Upper lobe of left lung (tissue), 6 donors: Measurements from ENCODE around the gene PRDM4. TPM values are rescaled to one million over a fixed set of nuclear protein-coding genes. Genes with fewer than 3 reads are reported as not detected.

ENCODE experiments used
- ATAC-seq, 2 donors: fragments of 200-7000 bp; cut with Tn5 transposase; one replicate each; pipeline ENCODE4 v1.9.1; 2022; ENCODE audit warnings: mild to moderate bottlenecking in 2 of 2, moderate library complexity in 2 of 2; ENCODE audit not compliant: low FRiP score in 2 of 2
- DNase-seq, 2 donors: peaks; one replicate each; pipeline ENCODE4 v3.0.0-alpha.2; 2019 to 2020
- H3K27ac ChIP-seq, 4 donors: fragments of 200-600 bp; sonication (generic); one replicate each; pipeline ENCODE4 v1.5.1; 2016 to 2019
- H3K27me3 ChIP-seq, 4 donors: fragments of 200-600 bp; sonication (generic); one replicate each; pipeline ENCODE4 v1.5.1; 2017 to 2019
- H3K36me3 ChIP-seq, 4 donors: fragments of 200-600 bp; sonication (generic); one replicate each; pipeline ENCODE4 v1.5.1; 2016 to 2019
- H3K4me1 ChIP-seq, 4 donors: fragments of 200-600 bp; sonication (generic); one replicate each; pipeline ENCODE4 v1.5.1; 2018 to 2019
- H3K4me3 ChIP-seq, 4 donors: fragments of 200-600 bp; sonication (generic); one replicate each; pipeline ENCODE4 v1.5.1; 2017 to 2019; ENCODE audit warnings: mild to moderate bottlenecking in 2 of 4, moderate library complexity in 1 of 4
- H3K9me3 ChIP-seq, 4 donors: fragments of 200-600 bp; sonication (generic); one replicate each; pipeline ENCODE4 v1.5.1; 2018 to 2019
- EP300 ChIP-seq, 4 donors: sonication (generic); formaldehyde crosslinking; IDR thresholded peaks; one replicate each; pipeline ENCODE4 v1.5.1; 2017; ENCODE audit warnings: antibody characterized with exemption in 4 of 4, control low read depth in 2 of 4
- POLR2A ChIP-seq, 4 donors: fragments of 450-650 bp; IDR thresholded peaks; one replicate each; pipeline ENCODE4 v1.5.1; 2016 to 2017; ENCODE audit warnings: antibody characterized with exemption in 4 of 4, mild to moderate bottlenecking in 2 of 4
- POLR2AphosphoS5 ChIP-seq, 2 donors: sonication (generic); formaldehyde crosslinking; IDR thresholded peaks; one replicate each; pipeline ENCODE4 v1.5.1; 2017; ENCODE audit warnings: antibody characterized with exemption in 2 of 2
- WGBS, 2 donors: methylation state at CpG; one replicate each; pipeline ENCODE4 v1.1.5; 2017 to 2018; 5-methylcytosine and 5-hydroxymethylcytosine counted together
- total RNA-seq, 6 donors: library from RNA; depleted of rRNA in 4 of 6; stranded (reverse); fragments of >200 nt in 4 of 6; gene quantifications; one replicate each; pipeline versions ENCODE4 v1.1.0 to v1.2.1, GENCODE V29; 2016 to 2021
- TF ChIP-seq, protein P1 (sequence below), 6 experiments: fragments of 450-650 bp in 4 of 6; fragments of 200-600 bp in 2 of 6; sonication (generic) in 2 of 6; IDR thresholded peaks; one replicate each; pipeline ENCODE4 v1.5.1; 2016 to 2019; ENCODE audit warnings: antibody characterized with exemption in 6 of 6
- donor health status: DM: no; HTN: no; CAD: no; lungs with moderate emphysema.
- donor health status: DM: no; HTN: yes; CAD: no; lungs with severe emphysema.

The PRDM4 gene
- total RNA-seq, 6 donors from 2014 or later: 23.5 to 40.2 (median 31.1) TPM

- peak in 1 of 2 donors; percentile 86 for ATAC-seq
- H3K27me3 ChIP-seq: no peaks in the 10 kb centered on the region
- H3K9me3 ChIP-seq: no peaks in the 10 kb centered on the region
- WGBS, 2 donors: 96 to 100% methylated on average over 1 of the region's 1 CpG
- no peak overlapping the region for H3K27ac ChIP-seq
- H3K4me3 ChIP-seq: no peak overlapping the region
- peaks cover 0 to 16% (median 4%) of the 10 kb centered on the region in 4 donors for H3K4me1 ChIP-seq
- DNase-seq: no peak
- no peak for TF ChIP-seq POLR2AphosphoS5 (IDR thresholded peaks at IDR 0.05)
- TF ChIP-seq, protein P1, sequence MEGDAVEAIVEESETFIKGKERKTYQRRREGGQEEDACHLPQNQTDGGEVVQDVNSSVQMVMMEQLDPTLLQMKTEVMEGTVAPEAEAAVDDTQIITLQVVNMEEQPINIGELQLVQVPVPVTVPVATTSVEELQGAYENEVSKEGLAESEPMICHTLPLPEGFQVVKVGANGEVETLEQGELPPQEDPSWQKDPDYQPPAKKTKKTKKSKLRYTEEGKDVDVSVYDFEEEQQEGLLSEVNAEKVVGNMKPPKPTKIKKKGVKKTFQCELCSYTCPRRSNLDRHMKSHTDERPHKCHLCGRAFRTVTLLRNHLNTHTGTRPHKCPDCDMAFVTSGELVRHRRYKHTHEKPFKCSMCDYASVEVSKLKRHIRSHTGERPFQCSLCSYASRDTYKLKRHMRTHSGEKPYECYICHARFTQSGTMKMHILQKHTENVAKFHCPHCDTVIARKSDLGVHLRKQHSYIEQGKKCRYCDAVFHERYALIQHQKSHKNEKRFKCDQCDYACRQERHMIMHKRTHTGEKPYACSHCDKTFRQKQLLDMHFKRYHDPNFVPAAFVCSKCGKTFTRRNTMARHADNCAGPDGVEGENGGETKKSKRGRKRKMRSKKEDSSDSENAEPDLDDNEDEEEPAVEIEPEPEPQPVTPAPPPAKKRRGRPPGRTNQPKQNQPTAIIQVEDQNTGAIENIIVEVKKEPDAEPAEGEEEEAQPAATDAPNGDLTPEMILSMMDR (IDR thresholded peaks at IDR 0.05): no peak
- TF ChIP-seq POLR2A (IDR thresholded peaks at IDR 0.05): no peak
- no peak for TF ChIP-seq EP300 (IDR thresholded peaks at IDR 0.05)
- peaks cover 32 to 97% (median 61%) of the 10 kb centered on the region in 4 donors for H3K36me3 ChIP-seq
Observed at GRCh38 chr12:107749083-107749482, 11.9 kb downstream of the PRDM4 start.

DNA sequence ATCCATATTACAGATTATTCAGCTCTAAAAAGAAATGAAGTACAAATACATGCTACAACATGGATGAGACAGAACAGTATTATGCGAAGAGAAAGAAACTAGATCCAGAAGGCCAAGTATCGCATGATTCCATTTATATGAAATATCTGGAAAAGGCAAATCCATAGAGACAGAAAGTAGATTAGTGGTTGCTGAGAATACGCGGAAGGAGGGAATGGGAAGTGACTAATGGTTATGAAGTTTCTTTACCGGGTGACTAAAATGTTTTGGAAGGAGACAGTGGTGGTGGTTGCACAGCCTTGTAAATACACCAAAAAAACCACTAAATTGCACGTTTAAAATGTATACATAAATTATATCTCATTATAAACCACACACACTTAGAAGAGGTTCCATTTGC lies 12.5 kb downstream of the PRDM4 start:
- Histone ChIP-seq H3K27ac (no peak overlapping the region), H3K4me1 (peaks cover 0 to 16% (median 4%) of the 10 kb centered on the region in 4 donors), H3K4me3 (no peak overlapping the region), H3K36me3 (peaks cover 33 to 97% (median 64%) of the 10 kb centered on the region in 4 donors), H3K27me3 (no peaks in the 10 kb centered on the region), H3K9me3 (no peaks in the 10 kb centered on the region)
- DNase-seq (no peak), ATAC-seq (peak in 1 of 2 donors; percentile 87)
- TF ChIP-seq POLR2AphosphoS5 (IDR thresholded peaks at IDR 0.05): no peak
- no peak for TF ChIP-seq EP300 (IDR thresholded peaks at IDR 0.05)
- no peak for TF ChIP-seq POLR2A (IDR thresholded peaks at IDR 0.05)
- TF ChIP-seq, protein P1 (IDR thresholded peaks at IDR 0.05): no peak
- 84 to 86% methylated on average over 6 of the region's 6 CpGs for WGBS, 2 donors

- no peak for DNase-seq
- Histone ChIP-seq H3K27ac (no peak overlapping the region), H3K36me3 (peaks cover 33 to 93% (median 74%) of the 10 kb centered on the region in 4 donors), H3K4me3 (no peak overlapping the region), H3K4me1 (no peaks in the 10 kb centered on the region), H3K9me3 (no peaks in the 10 kb centered on the region), H3K27me3 (no peaks in the 10 kb centered on the region)
- 81 to 82% methylated on average over 4 of the region's 4 CpGs for WGBS, 2 donors
- no peak for ATAC-seq
- no peak for TF ChIP-seq POLR2A (IDR thresholded peaks at IDR 0.05)
- no peak for TF ChIP-seq EP300 (IDR thresholded peaks at IDR 0.05)
- TF ChIP-seq, protein P1 (IDR thresholded peaks at IDR 0.05): no peak
- no peak for TF ChIP-seq POLR2AphosphoS5 (IDR thresholded peaks at IDR 0.05)
Observed at GRCh38 chr12:107736914-107737313, 24.0 kb downstream of the PRDM4 start.

DNA sequence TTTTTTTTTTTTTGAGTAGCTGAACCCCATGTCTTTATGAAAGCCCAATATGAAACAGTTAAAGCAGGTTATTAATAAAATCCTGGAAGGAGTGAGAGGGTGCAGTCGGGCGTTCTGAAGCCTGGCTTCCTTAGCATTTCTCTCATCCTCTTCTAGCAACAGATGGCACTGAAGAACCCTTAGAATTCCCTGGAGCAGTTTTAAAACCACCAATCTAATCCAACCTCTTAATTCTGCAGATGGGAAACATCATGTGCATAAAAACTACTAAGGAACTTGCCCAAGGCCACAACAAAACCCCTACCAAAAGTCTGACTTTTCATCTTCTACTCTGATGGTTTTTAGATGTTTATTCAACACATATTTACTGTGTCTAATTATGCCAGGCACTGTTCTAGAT lies 25.2 kb downstream of the PRDM4 start:
- no peak for ATAC-seq
- no peaks in the 10 kb centered on the region for H3K4me1 ChIP-seq
- peaks cover 24 to 82% (median 63%) of the 10 kb centered on the region in 4 donors for H3K36me3 ChIP-seq
- no peak for DNase-seq
- TF ChIP-seq EP300 (IDR thresholded peaks at IDR 0.05): no peak
- no peak for TF ChIP-seq POLR2AphosphoS5 (IDR thresholded peaks at IDR 0.05)
- TF ChIP-seq, protein P1 (IDR thresholded peaks at IDR 0.05): no peak
- no peak for TF ChIP-seq POLR2A (IDR thresholded peaks at IDR 0.05)
- H3K9me3 ChIP-seq: no peaks in the 10 kb centered on the region
- H3K27me3 ChIP-seq: no peaks in the 10 kb centered on the region
- no peak overlapping the region for H3K4me3 ChIP-seq
- WGBS, 2 donors: 91 to 95% methylated on average over 2 of the region's 2 CpGs
- no peak overlapping the region for H3K27ac ChIP-seq

GRCh38 chr12:107734139-107734538 lies 26.8 kb downstream of the PRDM4 start:
- Histone ChIP-seq H3K36me3 (peaks cover 16 to 66% (median 48%) of the 10 kb centered on the region in 4 donors), H3K4me3 (no peak overlapping the region), H3K27ac (no peak overlapping the region), H3K4me1 (no peaks in the 10 kb centered on the region), H3K9me3 (no peaks in the 10 kb centered on the region), H3K27me3 (no peaks in the 10 kb centered on the region)
- ATAC-seq: no peak
- DNase-seq: no peak
- TF ChIP-seq EP300 (IDR thresholded peaks at IDR 0.05): no peak
- TF ChIP-seq, protein P1 (IDR thresholded peaks at IDR 0.05): no peak
- no peak for TF ChIP-seq POLR2A (IDR thresholded peaks at IDR 0.05)
- no peak for TF ChIP-seq POLR2AphosphoS5 (IDR thresholded peaks at IDR 0.05)
- 85 to 90% methylated on average over 5 of the region's 5 CpGs for WGBS, 2 donors
